Endothelial cell (in vitro differentiated cells): Measurements from ENCODE around the gene SEBOX. TPM values are rescaled to one million over a fixed set of nuclear protein-coding genes. Genes with fewer than 3 reads are reported as not detected.

Experiments
- DNase-seq: peaks from one replicate; pipeline ENCODE4 v3.0.0; 2021; ENCODE audit warnings: low spot score
- H3K27ac Mint-ChIP-seq: one replicate; pipeline ENCODE4 v1.8.0; 2021; ENCODE audit warnings: mixed read lengths, inconsistent platforms; ENCODE audit not compliant: unreplicated experiment
- H3K27me3 Mint-ChIP-seq: one replicate; pipeline ENCODE4 v1.8.0; 2021; ENCODE audit warnings: mild to moderate bottlenecking, moderate library complexity, mixed read lengths, inconsistent platforms; ENCODE audit not compliant: unreplicated experiment
- H3K36me3 Mint-ChIP-seq: one replicate; pipeline ENCODE4 v1.8.0; 2021; ENCODE audit warnings: mild to moderate bottlenecking, low read depth, mixed read lengths, inconsistent platforms; ENCODE audit not compliant: unreplicated experiment
- H3K4me1 Mint-ChIP-seq: one replicate; pipeline ENCODE4 v1.8.0; 2021; ENCODE audit warnings: mild to moderate bottlenecking, mixed read lengths, inconsistent platforms; ENCODE audit not compliant: unreplicated experiment
- H3K4me3 Mint-ChIP-seq: one replicate; pipeline ENCODE4 v1.8.0; 2021; ENCODE audit warnings: mild to moderate bottlenecking, mixed read lengths, inconsistent platforms; ENCODE audit not compliant: unreplicated experiment
- H3K9me3 Mint-ChIP-seq: one replicate; pipeline ENCODE4 v1.8.0; 2021; ENCODE audit warnings: mixed read lengths, inconsistent platforms; ENCODE audit not compliant: unreplicated experiment
- CTCF ChIP-seq: fragments of 200-600 bp; sonication (generic); IDR thresholded peaks from one replicate; pipeline ENCODE4 v1.5.0; 2021; ENCODE audit warnings: antibody characterized with exemption; ENCODE audit not compliant: unreplicated experiment
- total RNA-seq: library from RNA; stranded (reverse); fragmentation: NEBNext Ultra II Directional; extraction: Animal tissue kit (Norgen Biotek cat#: 25700); gene quantifications from one replicate; pipeline ENCODE4 v1.2.1, GENCODE V29; 2021; ENCODE audit not compliant: unreplicated experiment

SEBOX gene
- total RNA-seq, 1 donor from 2014 or later, result not detected

GRCh38 chr17:28324267-28324745, 40.7 kb downstream of the SEBOX start:
- H3K27ac Mint-ChIP-seq, result no peak overlapping the region
- no peaks in the 10 kb centered on the region for H3K9me3 Mint-ChIP-seq
- DNase-seq, result no peak
- peaks cover 3% of the 10 kb centered on the region for H3K27me3 Mint-ChIP-seq
- H3K4me3 Mint-ChIP-seq, result no peak overlapping the region
- H3K4me1 Mint-ChIP-seq, result peaks cover 24% of the 10 kb centered on the region
- peaks cover 17% of the 10 kb centered on the region for H3K36me3 Mint-ChIP-seq
- TF ChIP-seq CTCF, result no peak

- DNase-seq, result no peak
- peaks cover 11% of the 10 kb centered on the region for H3K27me3 Mint-ChIP-seq
- no peak for TF ChIP-seq CTCF
- peak overlapping the region; percentile 2 for H3K27ac Mint-ChIP-seq
- peaks cover 39% of the 10 kb centered on the region for H3K4me1 Mint-ChIP-seq
- peak overlapping the region; percentile 96 for H3K4me3 Mint-ChIP-seq
- H3K9me3 Mint-ChIP-seq, result peaks cover 6% of the 10 kb centered on the region
- no peaks in the 10 kb centered on the region for H3K36me3 Mint-ChIP-seq
Observed at GRCh38 chr17:28320215-28321061, 44.6 kb downstream of the SEBOX start.

- TF ChIP-seq CTCF, result no peak
- no peaks in the 10 kb centered on the region for H3K36me3 Mint-ChIP-seq
- peaks cover 39% of the 10 kb centered on the region for H3K4me1 Mint-ChIP-seq
- H3K4me3 Mint-ChIP-seq, result peak overlapping the region; percentile 96
- H3K27me3 Mint-ChIP-seq, result peaks cover 11% of the 10 kb centered on the region
- H3K9me3 Mint-ChIP-seq, result peaks cover 6% of the 10 kb centered on the region
- peak overlapping the region; percentile 78 for H3K27ac Mint-ChIP-seq
- DNase-seq, result no peak
Observed at GRCh38 chr17:28319598-28319935, 45.4 kb downstream of the SEBOX start.

GRCh38 chr17:28318759-28319597, 46.0 kb downstream of the SEBOX start, which contains the start of gene TMEM97:
TMEM97 (plus strand) TSS chr17:28319200; CDS start chr17:28319240, 40 bp downstream.
- Mint-ChIP-seq H3K36me3 (no peaks in the 10 kb centered on the region), H3K27me3 (peaks cover 11% of the 10 kb centered on the region), H3K4me3 (peak within 1 kb of the TSS; percentile 96), H3K9me3 (peaks cover 6% of the 10 kb centered on the region), H3K27ac (peak within 1 kb of the TSS; percentile 78), H3K4me1 (peaks cover 39% of the 10 kb centered on the region)
- DNase-seq, result peak; percentile 94
- no peak for TF ChIP-seq CTCF
